ENCODE measurements around the gene AEBP1.
A peak's percentile ranks its signal among the peaks of the same experiment; 100 is the strongest.
"Not testable (repeated sequence)": the region's sequence is repeated elsewhere in the genome, so short reads cannot be mapped to it uniquely, and the experiment has no call there.

AEBP1 gene

DNA sequence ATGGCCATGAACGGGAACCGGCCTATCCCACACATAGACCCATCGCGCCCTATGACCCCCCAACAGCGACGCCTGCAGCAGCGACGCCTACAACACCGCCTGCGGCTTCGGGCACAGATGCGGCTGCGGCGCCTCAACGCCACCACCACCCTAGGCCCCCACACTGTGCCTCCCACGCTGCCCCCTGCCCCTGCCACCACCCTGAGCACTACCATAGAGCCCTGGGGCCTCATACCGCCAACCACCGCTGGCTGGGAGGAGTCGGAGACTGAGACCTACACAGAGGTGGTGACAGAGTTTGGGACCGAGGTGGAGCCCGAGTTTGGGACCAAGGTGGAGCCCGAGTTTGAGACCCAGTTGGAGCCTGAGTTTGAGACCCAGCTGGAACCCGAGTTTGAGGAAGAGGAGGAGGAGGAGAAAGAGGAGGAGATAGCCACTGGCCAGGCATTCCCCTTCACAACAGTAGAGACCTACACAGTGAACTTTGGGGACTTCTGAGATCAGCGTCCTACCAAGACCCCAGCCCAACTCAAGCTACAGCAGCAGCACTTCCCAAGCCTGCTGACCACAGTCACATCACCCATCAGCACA is 9.7 kb downstream of the AEBP1 start:
- DNase-seq (ENCODE audit: extremely low spot score, insufficient read length, low read depth) (no peak), FAIRE-seq (no peak)

DNA sequence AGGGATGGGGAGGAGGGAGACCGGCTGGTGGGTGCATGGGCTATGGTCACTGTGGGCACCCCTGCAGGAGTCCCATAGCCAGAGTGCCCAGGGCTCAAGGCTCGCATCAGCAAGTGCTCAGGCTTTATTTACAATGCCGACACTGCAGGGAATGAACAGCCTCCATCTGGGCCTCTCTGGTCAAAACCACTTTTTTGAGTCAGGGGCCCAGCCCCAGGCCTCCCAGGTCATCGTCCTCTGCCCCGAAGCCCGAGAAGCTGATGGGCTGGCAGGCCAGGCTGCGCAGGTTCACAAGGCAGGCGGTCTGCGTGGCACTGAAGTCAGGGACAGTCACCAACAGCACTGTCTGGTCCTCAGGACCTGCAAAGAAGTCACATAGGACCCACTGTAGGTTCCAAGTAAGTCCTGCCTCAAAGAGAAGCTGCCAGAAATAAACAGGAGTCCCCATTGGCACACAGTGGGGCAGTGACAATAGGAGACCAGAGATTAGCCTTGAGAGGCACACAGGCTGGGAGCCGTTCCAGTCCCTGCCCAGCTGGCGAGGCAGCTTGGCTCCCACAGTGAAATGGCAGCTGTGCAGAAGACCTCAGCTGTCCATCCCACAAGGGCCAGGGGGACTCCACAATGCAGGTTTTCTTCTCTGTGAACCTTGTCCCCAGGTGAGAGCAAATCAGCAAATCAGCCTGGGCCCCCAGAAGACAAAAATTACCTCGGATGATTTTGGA is 10.6 kb downstream of the AEBP1 start:
- no peak for DNase-seq (ENCODE audit: extremely low spot score, insufficient read length, low read depth)
- FAIRE-seq, result no peak

DNA sequence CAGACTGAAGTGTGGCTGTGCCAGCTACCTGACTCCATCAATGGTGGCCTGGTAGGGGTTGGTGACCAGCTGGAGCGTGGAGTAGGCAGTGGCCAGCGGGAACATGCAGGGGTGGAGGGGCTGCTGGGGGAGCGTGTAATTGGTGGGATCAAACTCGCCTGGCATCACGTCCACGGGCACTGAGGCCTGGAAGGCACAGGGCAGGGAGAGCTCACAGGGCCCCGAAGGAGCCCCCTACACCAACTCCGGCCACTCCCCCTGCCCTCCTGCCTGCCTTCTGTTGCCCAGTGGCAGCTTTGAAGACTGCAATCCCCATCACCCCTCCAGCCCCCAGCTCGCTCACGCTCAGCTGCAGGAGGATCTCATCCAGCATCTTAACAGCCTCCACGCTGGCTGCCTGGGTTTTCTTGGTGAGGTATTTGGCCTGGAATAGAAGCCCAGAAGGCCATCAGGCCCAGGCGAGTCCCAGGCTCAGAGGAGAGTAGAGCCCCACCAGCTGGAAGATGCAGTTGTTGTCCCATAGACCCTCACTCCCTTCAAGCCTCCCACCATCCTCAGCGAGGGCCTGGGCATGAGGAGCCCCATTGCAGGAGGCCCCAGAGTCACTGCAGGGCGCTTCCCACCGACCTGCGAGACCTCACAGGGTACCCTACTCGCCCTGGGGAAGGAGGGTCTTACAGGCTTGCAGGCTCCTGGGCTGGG is 12.1 kb downstream of the AEBP1 start:
- DNase-seq (ENCODE audit: extremely low spot score, insufficient read length, low read depth) (no peak), FAIRE-seq (no peak)

DNA sequence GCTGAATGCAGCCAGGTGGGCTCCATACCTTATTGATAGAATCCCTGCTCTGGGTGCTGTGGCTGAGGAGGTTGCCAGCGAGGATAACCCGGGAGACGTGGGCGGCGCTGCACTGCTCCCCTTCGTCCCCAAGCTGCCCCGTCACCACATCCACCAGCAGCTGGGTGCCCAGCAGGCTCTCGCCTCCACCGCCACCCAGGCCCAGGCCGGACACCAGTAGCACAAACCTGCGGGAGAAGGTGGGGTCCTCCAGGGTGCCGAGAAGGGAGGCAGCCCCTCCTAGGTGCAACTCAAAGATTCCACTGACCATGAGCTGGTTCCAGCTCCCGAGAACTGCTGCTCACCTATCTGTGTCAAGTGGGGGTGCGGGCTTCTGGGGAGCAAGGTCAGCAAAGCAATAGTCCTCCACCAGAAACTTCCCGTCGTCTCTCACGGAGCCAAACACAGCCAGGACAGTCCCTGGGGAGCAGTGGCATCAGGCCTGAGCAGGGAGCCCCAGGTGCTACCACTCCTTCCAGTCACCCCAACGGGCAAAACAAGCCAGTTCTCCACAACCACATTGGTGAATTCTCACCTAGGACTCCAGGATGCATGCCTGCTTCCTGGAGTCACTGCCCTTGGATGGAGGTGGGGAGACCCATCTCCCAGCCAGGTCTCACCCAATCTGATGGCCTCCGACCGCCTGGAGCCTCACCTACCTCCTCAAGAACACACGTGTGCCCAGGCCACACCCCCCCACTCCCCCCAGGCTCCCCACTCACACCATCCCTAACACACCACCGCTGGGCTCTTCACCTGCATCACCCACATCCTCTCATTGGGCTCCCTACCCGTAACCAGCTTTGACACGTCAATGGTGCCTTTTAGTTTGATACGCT is 12.9 kb downstream of the AEBP1 start:
- no peak for FAIRE-seq
- no peak for DNase-seq (ENCODE audit: extremely low spot score, insufficient read length, low read depth)

DNA sequence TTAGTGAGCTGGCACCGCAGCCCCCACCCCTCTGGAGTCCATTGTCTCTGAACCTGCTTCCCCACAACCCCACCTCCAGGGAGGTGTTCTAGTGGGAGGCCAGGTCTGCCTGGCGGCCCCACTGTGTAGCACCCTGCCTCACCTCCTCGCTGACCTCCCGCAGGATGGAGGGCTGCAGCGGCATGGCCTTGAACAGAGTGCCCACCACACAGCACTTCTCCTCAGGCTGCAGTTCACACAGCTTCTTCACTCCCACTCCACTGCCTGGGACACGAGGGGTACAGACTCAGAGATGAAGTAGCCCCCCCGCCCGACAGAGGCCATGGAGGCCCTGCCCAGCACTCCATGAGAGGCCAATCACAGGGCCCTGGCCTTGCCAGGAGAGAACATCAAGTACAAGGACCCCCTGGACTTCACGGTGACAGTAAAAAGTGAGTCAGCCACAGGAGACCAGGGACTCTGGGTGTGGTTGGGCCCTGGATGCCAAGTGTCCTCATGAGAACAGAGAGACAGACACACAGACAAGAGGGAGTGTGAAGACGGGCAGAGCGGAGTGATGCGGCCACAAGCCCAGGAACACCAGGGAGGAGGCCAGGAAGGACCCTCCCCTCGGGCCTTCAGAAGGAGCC is 13.8 kb downstream of the AEBP1 start:
- DNase-seq (ENCODE audit: extremely low spot score, insufficient read length, low read depth) (no peak), FAIRE-seq (no peak)

DNA sequence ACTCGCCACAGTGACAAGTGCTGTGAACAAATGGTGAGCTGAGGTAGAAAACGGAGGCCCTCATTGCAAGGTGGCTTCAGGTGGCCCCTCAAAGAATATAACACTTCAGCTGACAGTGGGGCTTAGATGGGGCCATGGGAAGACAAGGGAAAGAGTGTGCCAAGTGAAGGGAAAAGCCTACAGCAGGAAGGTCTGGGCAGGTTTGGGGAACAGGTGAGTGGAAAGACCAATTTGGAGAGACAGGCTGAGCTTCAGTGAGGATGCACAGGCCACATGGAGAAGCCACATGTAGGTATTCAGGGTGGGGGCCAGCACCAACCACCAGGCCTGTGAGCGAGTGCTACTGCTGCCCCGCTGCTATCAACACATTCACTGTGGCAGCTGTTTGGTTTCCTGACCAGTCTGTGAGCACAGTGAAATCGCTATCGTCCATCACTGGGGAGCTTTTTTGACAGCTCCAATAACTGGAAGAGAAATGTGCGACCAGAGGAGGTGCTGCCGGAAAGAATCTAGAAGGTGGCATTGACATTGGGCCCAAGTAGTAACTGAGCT is 15.8 kb downstream of the AEBP1 start:
- no peak for DNase-seq (ENCODE audit: extremely low spot score, insufficient read length, low read depth)
- FAIRE-seq, result no peak

DNA sequence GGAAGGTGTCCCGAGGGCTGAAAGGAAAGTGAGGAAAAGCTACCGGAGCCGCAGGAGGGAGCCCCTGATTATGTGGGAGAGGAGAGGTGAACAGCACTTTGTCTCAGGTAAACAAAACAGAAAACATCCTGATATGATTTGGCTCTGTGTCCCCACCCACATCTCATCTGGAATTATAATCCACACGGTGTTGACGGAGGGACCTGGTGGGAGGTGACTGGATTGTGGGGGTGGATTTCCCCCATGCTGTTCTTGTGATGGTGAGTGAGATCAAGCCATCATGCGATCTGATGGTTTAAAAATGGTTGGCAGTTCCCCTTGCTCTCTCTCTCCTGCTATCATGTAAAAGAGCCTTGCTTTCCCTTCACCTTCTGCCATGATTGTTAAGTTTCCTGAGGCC is 16.2 kb downstream of the AEBP1 start:
- FAIRE-seq, result no peak
- DNase-seq (ENCODE audit: extremely low spot score, insufficient read length, low read depth), result no peak

DNA sequence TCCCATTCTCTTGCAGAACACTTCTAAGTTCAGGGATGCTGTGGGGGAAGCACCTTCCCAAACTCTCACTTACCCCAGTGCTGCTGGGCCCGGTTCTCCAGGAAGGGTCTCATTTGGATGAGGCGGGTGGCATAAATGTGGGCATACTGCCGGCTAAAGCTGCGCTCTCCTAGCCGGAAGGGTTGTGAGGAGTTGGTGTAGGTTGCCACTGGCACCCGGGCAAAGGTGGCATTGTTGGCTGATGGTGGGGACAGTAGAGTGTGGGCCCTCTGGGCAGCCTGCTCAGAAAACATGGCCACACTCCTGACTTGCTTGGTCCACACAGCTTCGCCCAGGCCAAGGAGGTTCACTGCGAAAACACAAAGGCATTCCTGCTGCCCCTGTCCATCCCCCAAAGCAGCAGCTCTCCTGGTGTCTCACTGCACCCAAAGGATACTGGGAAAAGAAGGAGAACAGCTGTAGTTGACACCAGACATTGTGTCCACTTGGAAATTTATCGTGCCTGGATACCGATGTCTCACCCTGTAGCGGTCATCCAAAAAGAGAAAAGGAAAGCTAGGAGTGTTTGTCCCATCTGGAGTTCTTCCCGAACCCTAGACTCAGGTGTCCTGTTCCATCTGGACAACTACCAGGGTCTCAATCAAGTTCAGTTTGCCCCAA is 17.7 kb downstream of the AEBP1 start:
- FAIRE-seq (no peak), DNase-seq (ENCODE audit: extremely low spot score, insufficient read length, low read depth) (no peak)

DNA sequence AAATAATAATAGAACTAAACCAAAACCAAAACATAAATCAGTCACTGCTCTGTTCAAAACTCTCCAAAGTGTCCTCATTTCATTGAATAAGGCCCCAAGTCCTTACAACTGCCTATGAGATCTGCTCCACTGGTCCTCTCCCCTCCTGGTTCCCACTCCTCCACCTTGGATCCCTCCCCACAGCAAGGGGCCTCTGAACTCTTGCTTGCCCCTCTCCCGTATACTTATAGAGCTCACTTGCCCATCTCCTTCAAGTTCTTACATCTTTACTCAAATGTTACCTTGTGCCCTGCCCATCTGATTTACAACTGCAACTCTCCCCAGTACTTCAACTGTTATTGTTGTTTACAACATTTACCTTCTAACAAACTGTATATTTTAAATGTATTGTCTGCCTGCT is 18.4 kb downstream of the AEBP1 start:
- DNase-seq (ENCODE audit: extremely low spot score, insufficient read length, low read depth) (no peak), FAIRE-seq (no peak)

DNA sequence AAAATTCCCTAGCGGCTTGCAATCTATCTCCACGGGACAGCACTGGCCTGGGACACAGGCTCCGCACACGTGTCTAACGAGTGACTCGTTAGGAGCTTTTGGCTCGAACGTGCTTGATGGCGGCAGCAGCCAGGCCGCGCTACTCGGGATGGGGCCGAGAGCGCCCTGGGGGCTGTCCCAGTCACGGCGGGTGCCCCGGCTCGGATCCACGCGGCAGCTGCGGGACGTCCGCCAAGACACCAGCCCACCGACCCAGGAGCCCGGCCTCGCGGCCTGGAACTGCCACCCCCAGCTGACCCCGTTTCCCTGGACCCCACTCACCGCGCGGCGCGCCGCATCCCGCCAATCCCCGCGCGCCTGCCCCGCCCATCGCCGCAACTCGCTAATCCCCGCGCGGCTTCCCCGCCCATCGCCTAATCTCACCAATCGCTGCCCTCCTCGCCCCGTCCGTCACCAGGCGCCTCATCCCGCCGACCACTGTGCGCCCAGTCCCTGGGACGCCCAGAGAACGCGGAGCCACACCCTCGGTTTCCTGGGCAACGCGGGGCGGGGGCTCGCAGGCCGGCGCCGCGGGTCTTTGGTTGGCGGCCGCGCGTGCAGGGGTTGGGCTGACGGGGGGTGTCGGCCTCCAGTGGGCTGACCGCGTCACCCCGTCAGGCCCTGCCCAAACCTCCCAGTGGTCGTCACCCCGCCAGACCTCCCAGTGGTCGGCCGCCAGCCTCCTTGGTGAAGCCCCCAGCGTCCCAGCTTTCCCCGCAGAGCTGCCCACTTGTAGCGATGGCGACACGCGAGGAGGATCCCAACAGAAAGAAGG is 19.3 kb downstream of the AEBP1 start, which contains the start of gene POLD2:
Gene POLD2 (minus strand): TSS at position 359 of the 814 bp plus-strand sequence. CDS start 1,495 bp downstream, outside the sequence.
- peak; percentile 100 for DNase-seq (ENCODE audit: extremely low spot score, insufficient read length, low read depth)
- peak; percentile 97 for FAIRE-seq

DNA sequence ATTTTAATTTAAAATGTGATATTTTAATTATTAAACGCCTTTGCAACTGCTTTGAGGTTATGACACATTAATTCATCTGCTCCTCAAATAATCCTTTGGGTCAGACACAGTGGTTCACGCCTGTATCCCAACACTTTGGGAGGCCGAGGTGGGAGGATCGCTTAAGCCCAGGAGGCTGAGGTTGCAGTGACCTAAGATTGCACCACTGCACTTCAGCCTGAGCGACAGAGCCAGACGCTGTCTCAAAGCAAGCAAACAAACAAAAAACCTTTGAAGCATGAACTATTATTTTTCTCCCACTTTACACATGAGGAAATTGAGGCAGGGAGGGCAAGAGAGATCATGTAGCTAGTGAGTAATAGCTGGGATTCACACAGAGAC is 20.7 kb downstream of the AEBP1 start:
- FAIRE-seq (no peak), DNase-seq (ENCODE audit: extremely low spot score, insufficient read length, low read depth) (no peak)

DNA sequence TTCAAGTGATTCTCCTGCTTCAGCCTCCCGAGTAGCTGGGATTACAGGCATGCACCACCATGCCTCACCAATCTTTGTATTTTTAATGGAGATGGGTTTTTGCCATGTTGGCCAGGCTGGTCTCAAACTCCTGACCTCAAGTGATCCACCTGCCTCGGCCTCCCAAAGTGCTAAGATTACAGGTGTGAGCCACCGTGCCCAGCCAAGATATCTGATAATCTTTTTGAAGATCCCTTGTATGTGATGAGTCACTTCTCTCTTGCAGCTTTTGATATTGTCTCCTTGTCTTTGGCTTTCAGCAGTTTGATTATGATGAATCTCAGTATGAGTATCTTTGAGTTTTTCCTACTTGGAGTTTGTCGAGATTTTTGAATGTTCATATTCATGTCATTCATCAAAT is 22.4 kb downstream of the AEBP1 start:
- not testable (repeated sequence) for FAIRE-seq

DNA sequence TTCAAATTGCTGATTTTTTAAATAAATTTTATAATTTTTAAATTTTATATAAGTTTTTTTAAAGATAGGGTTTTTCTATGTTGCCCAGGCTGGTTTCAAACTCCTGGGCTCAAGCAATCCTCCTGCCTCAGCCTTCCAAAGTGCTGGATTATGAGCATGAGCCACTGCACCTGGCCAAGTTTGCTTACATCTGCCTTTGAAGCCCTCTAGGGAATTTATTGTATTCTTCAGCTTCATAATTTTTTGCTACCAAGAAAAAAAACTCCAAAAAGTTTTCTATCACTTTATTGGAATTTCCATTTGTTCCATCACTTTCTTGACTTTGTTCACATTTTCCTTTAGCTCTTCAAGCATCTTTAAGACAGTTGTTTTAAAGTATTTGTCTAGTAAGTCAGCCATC is 23.0 kb downstream of the AEBP1 start:
- no peak for FAIRE-seq
- DNase-seq (ENCODE audit: extremely low spot score, insufficient read length, low read depth), result no peak

More for the DNA sequence above, 22.4 kb downstream of the AEBP1 start:
- not testable (repeated sequence) for DNase-seq (ENCODE audit: extremely low spot score, insufficient read length, low read depth)

DNA sequence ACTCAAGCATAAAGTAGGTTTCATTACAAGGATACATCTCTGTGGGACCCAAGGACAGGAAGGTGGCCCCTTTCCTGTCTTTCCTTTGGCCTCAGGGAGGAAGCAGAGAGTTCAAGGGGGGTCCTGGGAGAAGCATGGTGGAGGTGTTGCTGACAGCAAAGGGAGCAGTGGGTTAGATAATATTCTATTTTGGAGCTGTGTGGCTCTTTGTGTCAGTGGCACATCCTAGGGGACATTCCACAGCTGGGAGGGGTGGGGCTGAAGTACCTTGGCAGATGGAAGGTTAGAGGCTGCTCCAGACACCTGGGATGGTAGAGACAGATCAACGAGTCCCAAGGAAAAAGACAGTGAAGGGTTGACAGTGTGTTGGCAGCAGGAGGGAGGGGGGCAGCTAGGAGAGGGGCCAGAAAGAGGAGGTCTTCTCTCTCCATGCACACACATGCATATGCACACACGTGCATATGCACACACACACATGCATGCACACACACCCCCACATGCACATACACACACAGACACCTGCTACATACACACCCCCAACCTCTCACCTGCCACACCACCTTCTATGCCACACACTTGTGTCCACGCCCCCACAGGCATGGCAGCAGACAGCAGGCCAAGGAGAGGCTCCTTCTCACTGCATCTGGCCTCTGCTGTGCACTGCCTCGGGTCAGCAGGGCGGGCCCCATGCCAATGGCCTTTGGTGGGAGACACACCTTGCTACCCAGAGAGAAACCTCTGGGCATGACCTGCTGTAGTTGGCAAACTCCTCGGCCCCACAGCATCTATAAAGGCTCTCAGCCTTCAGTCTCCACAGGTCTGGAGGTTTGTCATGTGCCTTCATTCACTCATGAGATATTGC is 24.8 kb downstream of the AEBP1 start:
- no peak for DNase-seq (ENCODE audit: extremely low spot score, insufficient read length, low read depth)
- FAIRE-seq, result no peak

DNA sequence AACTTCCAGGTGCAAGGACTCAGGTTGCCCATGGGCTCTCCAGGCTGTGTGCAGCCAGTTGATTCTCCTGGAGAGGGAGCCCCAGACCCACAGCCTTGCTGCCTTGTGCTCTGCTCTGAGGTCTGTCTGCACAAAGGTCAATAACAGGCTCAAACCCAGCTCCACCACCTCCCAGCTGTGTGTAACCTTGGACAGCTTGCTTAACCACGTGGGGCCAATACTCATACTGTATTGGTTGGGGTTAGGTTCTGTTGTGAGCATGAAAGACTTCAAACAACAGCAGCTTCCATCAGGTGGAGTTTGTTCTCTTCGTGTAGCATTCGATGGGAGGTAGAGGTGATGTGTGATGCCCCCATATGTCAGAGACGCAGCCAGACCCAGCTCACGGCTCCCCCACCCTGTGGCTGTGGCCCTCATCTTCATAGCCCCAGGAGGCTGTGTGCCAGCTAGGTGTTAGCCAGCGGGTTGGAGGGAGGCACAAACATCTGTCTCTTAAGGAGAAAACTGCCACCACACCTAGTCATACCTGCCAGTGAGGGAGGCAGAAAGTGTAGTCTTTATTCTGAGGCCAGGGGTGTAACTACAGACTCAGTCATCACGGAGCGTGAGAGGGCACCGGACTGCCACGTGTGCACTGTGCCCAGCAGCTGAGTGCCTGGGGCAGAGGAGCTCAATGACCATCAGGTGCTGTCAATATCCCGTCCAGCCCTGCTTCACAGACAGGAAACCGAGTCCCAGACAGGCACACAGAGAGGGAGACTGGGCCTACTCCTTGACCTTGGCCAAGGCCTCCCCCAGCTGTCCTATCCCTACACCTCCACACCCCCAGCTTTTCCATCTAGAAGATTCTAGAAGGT is 27.3 kb downstream of the AEBP1 start:
- DNase-seq (ENCODE audit: extremely low spot score, insufficient read length, low read depth), result no peak
- FAIRE-seq, result no peak

DNA sequence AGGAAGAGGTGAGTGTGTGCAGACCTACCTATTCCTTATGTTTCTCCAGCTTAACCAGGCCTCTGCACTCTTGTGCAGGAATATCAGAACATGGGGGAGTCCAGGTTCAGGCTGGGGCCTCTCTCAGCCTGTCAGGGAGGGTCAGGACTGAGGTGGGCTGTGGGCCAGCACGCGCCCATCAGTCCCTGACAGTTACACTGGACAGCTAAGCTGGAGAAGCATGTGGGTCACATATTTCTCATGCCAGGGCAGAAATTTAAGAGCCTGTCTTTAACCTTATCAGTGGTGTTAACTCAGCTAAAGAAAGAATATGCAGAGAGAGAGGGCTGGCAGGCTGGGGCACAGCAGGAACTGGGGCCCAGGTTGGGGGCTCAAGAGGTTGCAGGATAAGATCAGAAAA is 27.9 kb downstream of the AEBP1 start:
- DNase-seq (ENCODE audit: extremely low spot score, insufficient read length, low read depth) (no peak), FAIRE-seq (no peak)

Measured in GM18507 (cell line).